IMR-90 (cell line): Measurements from ENCODE around the gene ATP10A. TPM values are rescaled to one million over a fixed set of nuclear protein-coding genes. Genes with fewer than 3 reads are reported as not detected.

Experiments used
- ATAC-seq: fragments of 200-7000 bp; cut with Tn5 transposase; 2 replicates; pipeline ENCODE4 v1.9.1; 2020; ENCODE audit warnings: low read depth, mild to moderate bottlenecking, moderate library complexity
- BruUV-seq: library from RNA; stranded (reverse); fragments of 400-500 nt; replicated peaks from 2 replicates; lab custom pipeline; 2021; lab: Mats Ljungman, UMichigan
- CTCF ChIA-PET: fragments of 300-600 bp; formaldehyde crosslinking; extraction: SDS; loops from one replicate; lab custom pipeline; 2021; ENCODE audit warnings: antibody characterized with exemption; lab: Yijun Ruan, JAX
- POLR2A ChIA-PET: fragments of 300-600 bp; sonication (Branson Sonifier 250); formaldehyde crosslinking; loops from one replicate; lab custom pipeline; 2022; ENCODE audit warnings: antibody characterized with exemption; ENCODE audit not compliant: unreplicated experiment; lab: Charles Lee
- DNase-seq: peaks from one replicate; pipeline ENCODE4 v3.0.0; 2013
- H2AFZ ChIP-seq: replicated peaks from 2 replicates; pipeline ENCODE3; 2013; ENCODE audit warnings: low read length, mild to moderate bottlenecking; ENCODE audit not compliant: poor library complexity
- H2AK5ac ChIP-seq: 2 replicates; pipeline ENCODE4 v1.6.1; 2013; ENCODE audit warnings: low read depth, low read length, inconsistent platforms
- H2AK9ac ChIP-seq: replicated peaks from 2 replicates; pipeline ENCODE3; 2013; ENCODE audit warnings: mild to moderate bottlenecking, low read depth, low read length, moderate library complexity; ENCODE audit not compliant: poor library complexity
- H2BK120ac ChIP-seq: 2 replicates; pipeline ENCODE4 v1.6.1; 2013; ENCODE audit warnings: low read depth, low read length, inconsistent platforms
- H2BK15ac ChIP-seq: 3 replicates; pipeline ENCODE4 v1.6.1; 2013; ENCODE audit warnings: low read depth, low read length, inconsistent platforms
- H2BK20ac ChIP-seq: 2 replicates; pipeline ENCODE4 v1.6.1; 2013; ENCODE audit warnings: low read depth, mild to moderate bottlenecking, inconsistent platforms, low read length, moderate library complexity
- H2BK5ac ChIP-seq: 2 replicates; pipeline ENCODE4 v1.6.1; 2013; ENCODE audit warnings: mild to moderate bottlenecking, low read depth, low read length, inconsistent platforms; ENCODE audit not compliant: poor library complexity, severe bottlenecking
- H3K14ac ChIP-seq: replicated peaks from 2 replicates; pipeline ENCODE4 v1.6.1; 2013; ENCODE audit warnings: low read depth, low read length, inconsistent platforms
- H3K18ac ChIP-seq: 2 replicates; pipeline ENCODE4 v1.6.1; 2013; ENCODE audit warnings: low read depth, low read length, control low read depth
- H3K23ac ChIP-seq: 2 replicates; pipeline ENCODE4 v1.6.1; 2013; ENCODE audit warnings: low read depth, low read length, inconsistent platforms
- H3K27ac ChIP-seq: 2 replicates; pipeline ENCODE4 v1.5.1; 2013; ENCODE audit warnings: mild to moderate bottlenecking, control low read depth, low read length; ENCODE audit not compliant: insufficient read depth
- H3K27me3 ChIP-seq: 2 replicates; pipeline ENCODE4 v1.6.1; 2013; ENCODE audit warnings: low read length; ENCODE audit not compliant: control insufficient read depth, insufficient read depth
- H3K36me3 ChIP-seq: 2 replicates; pipeline ENCODE4 v1.6.1; 2013; ENCODE audit warnings: low read length, mixed read lengths; ENCODE audit not compliant: control insufficient read depth, insufficient read depth
- H3K4ac ChIP-seq: 2 replicates; pipeline ENCODE4 v1.6.1; 2013; ENCODE audit warnings: low read depth, low read length, inconsistent platforms
- H3K4me1 ChIP-seq: 2 replicates; pipeline ENCODE4 v1.6.1; 2013; ENCODE audit warnings: low read length, mixed read lengths; ENCODE audit not compliant: control insufficient read depth, insufficient read depth
- H3K4me2 ChIP-seq: 2 replicates; pipeline ENCODE4 v1.6.1; 2013; ENCODE audit warnings: low read depth, mild to moderate bottlenecking, control low read depth, low read length, moderate library complexity
- H3K4me3 ChIP-seq: 2 replicates; pipeline ENCODE4 v1.5.1; 2013; ENCODE audit warnings: low read depth, mild to moderate bottlenecking, control low read depth, low read length, moderate library complexity; ENCODE audit not compliant: insufficient read depth
- H3K56ac ChIP-seq: 2 replicates; pipeline ENCODE4 v1.6.1; 2013; ENCODE audit warnings: low read length, inconsistent platforms; ENCODE audit not compliant: insufficient read depth; ENCODE audit errors: extremely low read depth
- H3K79me1 ChIP-seq, 2 experiments: 2 replicates each; pipeline ENCODE4 v1.6.1; 2013; ENCODE audit warnings: low read length in 2 of 2, inconsistent platforms in 1 of 2, low read depth in 1 of 2
- H3K9ac ChIP-seq: 2 replicates; pipeline ENCODE4 v1.6.1; 2013; ENCODE audit warnings: low read depth, low read length, control low read depth
- H3K9me1 ChIP-seq: 2 replicates; pipeline ENCODE4 v1.6.1; 2013; ENCODE audit warnings: low read length, inconsistent platforms; ENCODE audit not compliant: insufficient read depth
- H3K9me3 ChIP-seq: 2 replicates; pipeline ENCODE4 v1.6.1; 2013; ENCODE audit warnings: low read length; ENCODE audit not compliant: control insufficient read depth, insufficient read depth
- H4K20me1 ChIP-seq: 2 replicates; pipeline ENCODE4 v1.6.1; 2013; ENCODE audit warnings: low read length, inconsistent platforms; ENCODE audit not compliant: insufficient read depth
- H4K5ac ChIP-seq: 2 replicates; pipeline ENCODE4 v1.6.1; 2013; ENCODE audit warnings: mild to moderate bottlenecking, low read depth, low read length, control low read depth
- H4K8ac ChIP-seq, 2 experiments: 2 replicates each; pipeline ENCODE4 v1.6.1; 2013; ENCODE audit warnings: low read depth in 2 of 2, low read length in 2 of 2, control low read depth in 1 of 2, inconsistent platforms in 1 of 2
- H4K91ac ChIP-seq: 2 replicates; pipeline ENCODE4 v1.6.1; 2013; ENCODE audit warnings: low read depth, low read length, inconsistent platforms; ENCODE audit not compliant: insufficient read depth
- BHLHE40 ChIP-seq: fragments of 150-350 bp; IDR thresholded peaks from 2 replicates; pipeline ENCODE4 v1.6.1; 2016; ENCODE audit warnings: mild to moderate bottlenecking, low read depth, low read length
- CHD1 ChIP-seq: IDR thresholded peaks from 2 replicates; pipeline ENCODE4 v1.6.1; 2012; ENCODE audit warnings: low read depth, low read length, improper control_type of control experiment
- ELK1 ChIP-seq: fragments of 150-350 bp; IDR thresholded peaks from 2 replicates; pipeline ENCODE4 v1.6.1; 2016; ENCODE audit warnings: low read depth, mild to moderate bottlenecking, low read length, moderate library complexity, borderline replicate concordance
- FOS ChIP-seq: fragments of 150-350 bp; IDR thresholded peaks from 2 replicates; pipeline ENCODE4 v1.6.1; 2016; ENCODE audit warnings: low read depth, low read length
- MAFK ChIP-seq: IDR thresholded peaks from 2 replicates; pipeline ENCODE4 v1.6.1; 2012; ENCODE audit warnings: low read depth, low read length, improper control_type of control experiment
- MAZ ChIP-seq: IDR thresholded peaks from 2 replicates; pipeline ENCODE4 v1.6.1; 2012; ENCODE audit warnings: low read depth, mild to moderate bottlenecking, low read length, improper control_type of control experiment, moderate library complexity, borderline replicate concordance
- MXI1 ChIP-seq: IDR thresholded peaks from 2 replicates; pipeline ENCODE4 v1.6.1; 2012; ENCODE audit warnings: low read depth, mild to moderate bottlenecking, low read length, moderate library complexity, borderline replicate concordance
- NFE2L2 ChIP-seq: fragments of 150-350 bp; IDR thresholded peaks from 2 replicates; pipeline ENCODE4 v1.6.1; 2016; ENCODE audit warnings: low read depth, mild to moderate bottlenecking, low read length
- POLR2A ChIP-seq: IDR thresholded peaks from 2 replicates; pipeline ENCODE4 v1.6.1; 2012; ENCODE audit warnings: mild to moderate bottlenecking, low read depth, low read length
- RAD21 ChIP-seq: IDR thresholded peaks from 2 replicates; pipeline ENCODE4 v1.6.1; 2012; ENCODE audit warnings: low read length, improper control_type of control experiment
- RCOR1 ChIP-seq: IDR thresholded peaks from 2 replicates; pipeline ENCODE4 v1.6.1; 2012; ENCODE audit warnings: mild to moderate bottlenecking, low read length, improper control_type of control experiment; ENCODE audit not compliant: insufficient replicate concordance
- RFX5 ChIP-seq: IDR thresholded peaks from 2 replicates; pipeline ENCODE4 v1.8.0; 2012; ENCODE audit warnings: low read depth, mild to moderate bottlenecking, low read length, moderate library complexity
- WGBS, 2 experiments: methylation state at CpG; one replicate each; pipeline versions ENCODE4 v1.1.5 to v1.1.7; 2013; ENCODE audit warnings: missing lambda C conversion rate in 2 of 2; ENCODE audit not compliant: insufficient read length in 1 of 2; ENCODE audit errors: extremely low coverage in 2 of 2; 5-methylcytosine and 5-hydroxymethylcytosine counted together
- dilution Hi-C: fragments of 300-500 bp; cut with HindIII; formaldehyde crosslinking; loops from one replicate; pipeline ENCODE4 v1.14.3; 2018; ENCODE audit warnings: low sequenced_read_pairs; ENCODE audit not compliant: unreplicated experiment
- in situ Hi-C: fragments of 300-500 bp; cut with MboI; formaldehyde crosslinking; loops from 3 replicates; pipeline ENCODE4 v1.14.3; 2019; ENCODE audit warnings: low sequenced_read_pairs, inconsistent platforms, mixed read lengths
- intact Hi-C: fragments of 100-400 bp; cut with micrococcal nuclease; formaldehyde crosslinking; loops from 2 replicates; pipeline ENCODE4 v1.10.0; 2022
- polyA plus RNA-seq, 3 experiments: library from polyadenylated mRNA; depleted of rRNA; stranded (reverse); fragments of >200 nt; gene quantifications; 2 replicates each; pipeline ENCODE4 v1.2.3, GENCODE V29; 2012; ENCODE audit warnings: low replicate concordance in 1 of 3
- total RNA-seq: library from RNA; depleted of rRNA; stranded (reverse); fragments of >200 nt; gene quantifications from 2 replicates; pipeline ENCODE4 v1.2.3, GENCODE V29; 2012

Gene ATP10A
- total and polyA plus RNA-seq, 2 of the 4 experiments (the other 2 are of a cell fraction), result 13.8 to 16.0 TPM

- H3K9ac ChIP-seq, result no peak overlapping the region
- no peak overlapping the region for H4K8ac ChIP-seq
- ATAC-seq, result no peak
- no peak overlapping the region for H3K4me2 ChIP-seq
- intact Hi-C loops (no loop called here), dilution Hi-C loops (no loop called here), in situ Hi-C loops (no loop called here)
- peak overlapping the region; percentile 29 for H3K23ac ChIP-seq
- no peak overlapping the region for H4K5ac ChIP-seq
- no peak overlapping the region; the same call in 1 of the 2 replicates for H3K4ac ChIP-seq
- no peak overlapping the region for H2AFZ ChIP-seq
- H3K56ac ChIP-seq, result no peak overlapping the region
- no peak overlapping the region for H2AK9ac ChIP-seq
- H3K4me1 ChIP-seq, result peaks cover 1% of the 10 kb centered on the region
- no peak overlapping the region for H2AK5ac ChIP-seq
- H3K79me1 ChIP-seq, result peaks cover 37 to 77% of the 10 kb centered on the region in 2 experiments
- no peaks in the 10 kb centered on the region for H3K27me3 ChIP-seq
- H3K18ac ChIP-seq, result no peak overlapping the region
- H2BK5ac ChIP-seq, result no peak overlapping the region
- 60% methylated on average over 1 of the region's 13 CpGs; no CpG with 5 or more reads in 1 of the 2 experiments for WGBS, 2 experiments
- ChIA-PET POLR2A (no interaction called here), CTCF (no interaction called here)
- H3K14ac ChIP-seq, result 0 out of 2 replicates have a peak overlapping the region, but pooled peaks have one; percentile 21
- H4K91ac ChIP-seq, result no peak overlapping the region
- H3K4me3 ChIP-seq, result no peak overlapping the region
- H3K36me3 ChIP-seq, result no peaks in the 10 kb centered on the region
- H4K20me1 ChIP-seq, result no peaks in the 10 kb centered on the region; the same call in 1 of the 2 replicates
- BruUV-seq, result no TSS peak
- no peak overlapping the region for H2BK120ac ChIP-seq
- H2BK15ac ChIP-seq, result no peak overlapping the region
- H2BK20ac ChIP-seq, result no peak overlapping the region
- H3K9me3 ChIP-seq, result no peaks in the 10 kb centered on the region
- no peak for DNase-seq
- H3K9me1 ChIP-seq, result peaks cover 20% of the 10 kb centered on the region; the same call in 1 of the 2 replicates
- H3K27ac ChIP-seq, result no peak overlapping the region
- TF ChIP-seq RCOR1 (no peak), MXI1 (no peak), FOS (no peak), CHD1 (no peak), RFX5 (no peak), RAD21 (no peak), POLR2A (no peak), BHLHE40 (no peak), ELK1 (no peak), NFE2L2 (no peak), MAFK (no peak), MAZ (no peak)
Measured at GRCh38 chr15:25810631-25811091, 52.5 kb downstream of the ATP10A start.
